ENCODE data around the gene NEK7.

Gene NEK7

GRCh38 chr1:198169672-198170071 lies 12.9 kb downstream of the NEK7 start:
- TF ChIP-seq GATA1 (IDR thresholded peaks at IDR 0.05; ENCODE audit: low read depth, low read length) (no peak), POLR2A (IDR thresholded peaks at IDR 0.05; ENCODE audit: low read length) (peak; percentile 8)
- no peak for DNase-seq

DNA sequence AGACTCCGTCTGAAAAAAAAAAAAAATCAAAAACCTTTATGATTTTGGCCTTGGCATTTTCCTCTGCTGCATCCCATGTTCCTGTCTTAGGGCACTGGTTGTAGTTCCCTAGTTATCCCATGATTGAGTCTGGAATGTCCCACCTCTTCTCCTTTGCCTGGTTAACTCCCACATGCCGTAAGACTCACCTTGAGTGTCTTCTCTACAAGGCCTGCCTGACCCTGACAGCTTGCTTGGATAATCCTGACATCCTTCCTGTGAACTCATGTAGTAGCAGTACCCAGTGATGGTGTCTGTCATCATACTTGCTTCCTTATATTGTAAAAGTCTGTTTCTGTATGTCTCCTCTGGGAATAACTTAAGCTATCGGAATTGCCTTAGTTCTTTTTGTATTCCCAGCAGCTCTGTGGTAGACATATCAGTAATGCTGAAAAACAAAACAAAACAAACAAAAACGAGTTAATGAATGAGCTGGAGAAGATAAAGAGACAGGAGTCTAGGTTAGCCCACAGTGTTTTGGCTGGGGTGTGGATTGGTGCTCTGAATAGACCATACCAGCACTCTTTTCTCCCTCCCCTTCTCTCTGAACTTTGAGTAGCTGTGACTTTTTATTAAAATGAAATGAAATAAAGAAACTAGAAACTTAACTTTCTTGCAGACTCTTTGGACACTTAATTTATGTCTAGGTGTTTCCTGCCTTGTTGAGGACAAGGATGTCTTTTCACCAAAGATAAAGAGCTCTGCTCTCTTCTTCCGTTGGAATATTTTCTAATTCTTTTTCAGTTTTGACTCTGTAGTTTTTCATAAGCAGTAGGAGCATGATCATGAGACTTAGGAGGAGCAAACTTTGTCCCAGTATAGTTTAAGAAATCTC lies 15.1 kb downstream of the NEK7 start:
- no peak for DNase-seq
- TF ChIP-seq POLR2A (IDR thresholded peaks at IDR 0.05; ENCODE audit: low read length) (no peak), GATA1 (IDR thresholded peaks at IDR 0.05; ENCODE audit: low read depth, low read length) (no peak)

DNA sequence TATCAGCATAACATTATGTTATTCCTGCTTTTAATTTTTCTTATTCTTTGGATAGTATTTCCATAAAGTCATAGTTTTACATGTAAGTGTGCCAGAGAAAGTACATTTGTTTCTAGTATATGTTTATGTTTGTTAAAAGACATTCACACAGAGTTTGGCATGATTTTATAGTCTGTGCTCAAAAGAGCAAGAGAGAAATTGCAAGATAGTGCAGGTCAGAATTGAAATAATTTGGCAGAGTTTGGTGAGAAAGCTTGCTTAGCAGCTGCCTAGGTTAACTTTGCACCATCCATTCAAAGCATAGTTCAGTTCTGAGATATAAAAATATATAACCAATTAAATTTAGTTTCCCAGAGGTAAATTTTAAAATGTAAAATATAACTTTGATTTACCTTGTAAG lies 17.0 kb downstream of the NEK7 start:
- DNase-seq = no peak
- TF ChIP-seq GATA1 (IDR thresholded peaks at IDR 0.05; ENCODE audit: low read depth, low read length) (no peak), POLR2A (IDR thresholded peaks at IDR 0.05; ENCODE audit: low read length) (no peak)

DNA sequence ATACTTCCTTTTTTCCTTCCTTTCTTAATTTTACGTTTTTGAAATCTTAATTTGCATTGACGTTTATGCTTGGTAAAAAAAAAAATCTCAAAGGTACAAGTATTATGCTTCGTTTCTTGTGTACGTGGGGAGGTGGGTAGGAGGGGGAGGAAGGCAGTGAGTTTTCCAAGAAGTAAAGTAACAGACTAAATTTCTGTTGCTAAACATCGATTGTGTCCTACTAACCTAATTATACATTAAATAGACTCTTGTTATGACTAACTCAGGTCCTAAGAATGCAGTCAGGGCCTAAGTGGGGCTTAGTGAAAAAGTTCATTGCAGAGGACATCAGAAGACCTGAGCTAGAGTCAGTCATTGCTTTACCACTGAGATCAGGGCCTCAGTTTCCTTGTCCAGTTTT lies 17.5 kb downstream of the NEK7 start:
- no peak for TF ChIP-seq GATA1 (IDR thresholded peaks at IDR 0.05; ENCODE audit: low read depth, low read length)
- no peak for TF ChIP-seq POLR2A (IDR thresholded peaks at IDR 0.05; ENCODE audit: low read length)
- DNase-seq = no peak

GRCh38 chr1:198175423-198176170 lies 18.8 kb downstream of the NEK7 start:
- DNase-seq = no peak
- TF ChIP-seq POLR2A (IDR thresholded peaks at IDR 0.05; ENCODE audit: low read length) (no peak), GATA1 (IDR thresholded peaks at IDR 0.05; ENCODE audit: low read depth, low read length) (no peak)

DNA sequence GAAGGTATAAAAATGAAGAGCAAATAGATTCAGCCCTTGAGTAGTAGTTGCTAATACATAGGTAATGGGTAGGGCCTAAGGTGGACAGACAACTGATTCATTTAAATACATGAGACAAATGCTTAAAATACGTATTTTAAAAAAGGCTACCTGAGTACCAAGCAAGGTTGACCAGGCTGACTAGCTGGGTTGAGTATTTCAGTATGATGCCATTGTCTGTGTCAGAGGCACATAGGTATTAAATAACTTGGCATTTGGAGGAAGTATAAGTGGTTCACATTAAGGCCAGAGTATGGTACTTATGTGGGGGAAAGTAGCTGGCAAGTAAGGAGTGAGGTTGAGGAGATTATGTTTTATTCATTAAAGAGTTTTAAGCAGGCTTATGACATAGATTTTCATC lies 19.4 kb downstream of the NEK7 start:
- DNase-seq = no peak
- TF ChIP-seq POLR2A (IDR thresholded peaks at IDR 0.05; ENCODE audit: low read length) (no peak), GATA1 (IDR thresholded peaks at IDR 0.05; ENCODE audit: low read depth, low read length) (no peak)

- DNase-seq = no peak
- TF ChIP-seq GATA1 (IDR thresholded peaks at IDR 0.05; ENCODE audit: low read depth, low read length) (no peak), POLR2A (IDR thresholded peaks at IDR 0.05; ENCODE audit: low read length) (no peak)
Observed at GRCh38 chr1:198177546-198177945, 20.7 kb downstream of the NEK7 start.

DNA sequence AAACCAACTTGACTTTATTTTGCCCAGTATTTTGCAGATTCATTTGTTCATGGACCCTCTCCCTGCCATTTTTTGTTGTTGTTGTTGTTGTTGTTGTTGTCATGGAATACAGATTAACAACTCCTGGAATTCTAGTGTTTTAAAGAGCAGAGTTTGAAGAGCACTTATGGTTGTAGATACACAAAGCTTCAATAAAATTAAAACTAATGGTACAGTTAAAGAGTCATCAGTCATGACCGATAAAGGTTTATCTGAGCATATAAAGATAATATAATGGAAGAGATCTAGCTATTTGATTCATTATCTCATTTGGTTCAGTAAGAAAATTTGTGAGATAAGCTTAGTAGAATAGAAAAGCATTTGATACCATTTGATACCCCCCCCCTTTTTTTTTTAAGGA lies 21.8 kb downstream of the NEK7 start:
- no peak for DNase-seq
- TF ChIP-seq POLR2A (IDR thresholded peaks at IDR 0.05; ENCODE audit: low read length) = no peak
- no peak for TF ChIP-seq GATA1 (IDR thresholded peaks at IDR 0.05; ENCODE audit: low read depth, low read length)

DNA sequence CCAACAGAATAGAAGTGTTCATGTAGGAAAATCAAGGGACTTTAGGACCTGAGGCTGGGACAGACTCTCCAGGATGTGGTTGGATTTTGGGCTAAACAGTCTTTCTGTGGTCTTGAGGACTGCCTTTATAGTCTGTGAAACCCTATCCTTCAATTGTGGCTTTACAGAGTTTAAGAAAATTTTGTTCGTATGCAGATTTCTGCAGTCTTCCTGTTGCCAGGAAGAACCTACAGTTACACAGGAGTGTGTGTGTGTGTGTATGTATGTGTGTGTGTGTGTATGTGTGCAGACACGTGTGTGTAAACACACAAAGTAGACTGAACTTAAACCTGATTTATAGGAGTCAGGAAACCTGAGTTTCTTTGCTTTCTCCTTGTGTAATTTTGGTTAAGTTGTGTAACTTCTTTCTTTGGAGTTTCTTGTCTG lies 22.8 kb downstream of the NEK7 start:
- TF ChIP-seq GATA1 (IDR thresholded peaks at IDR 0.05; ENCODE audit: low read depth, low read length) (no peak), POLR2A (IDR thresholded peaks at IDR 0.05; ENCODE audit: low read length) (no peak)
- DNase-seq = no peak

- TF ChIP-seq GATA1 (IDR thresholded peaks at IDR 0.05; ENCODE audit: low read depth, low read length) (no peak), POLR2A (IDR thresholded peaks at IDR 0.05; ENCODE audit: low read length) (no peak)
- no peak for DNase-seq
Observed at GRCh38 chr1:198183605-198184004, 26.8 kb downstream of the NEK7 start.

DNA sequence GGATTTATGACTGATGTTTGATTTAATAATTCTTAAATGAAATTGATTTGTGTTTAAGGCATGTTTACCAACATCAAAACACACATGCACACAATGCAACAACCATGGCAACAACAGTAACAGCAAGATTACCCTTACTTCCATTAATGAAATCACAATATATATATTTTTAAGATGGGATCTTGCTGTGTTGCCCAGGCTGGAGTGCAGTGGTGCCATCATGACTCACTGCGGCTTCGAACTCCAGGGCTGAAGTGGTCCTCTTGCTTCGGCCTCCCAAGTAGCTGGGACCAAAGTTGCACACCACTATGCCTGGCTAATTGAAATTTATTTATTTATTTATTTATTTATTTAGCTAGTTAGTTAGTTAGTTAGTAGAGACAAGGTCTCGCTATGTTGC lies 27.7 kb downstream of the NEK7 start:
- TF ChIP-seq GATA1 (IDR thresholded peaks at IDR 0.05; ENCODE audit: low read depth, low read length) (no peak), POLR2A (IDR thresholded peaks at IDR 0.05; ENCODE audit: low read length) (no peak)
- DNase-seq = no peak

- TF ChIP-seq POLR2A (IDR thresholded peaks at IDR 0.05; ENCODE audit: low read length) (no peak), GATA1 (IDR thresholded peaks at IDR 0.05; ENCODE audit: low read depth, low read length) (no peak)
- DNase-seq = no peak
Observed at GRCh38 chr1:198185146-198185545, 28.3 kb downstream of the NEK7 start.

- no peak for DNase-seq
- TF ChIP-seq POLR2A (IDR thresholded peaks at IDR 0.05; ENCODE audit: low read length) (no peak), GATA1 (IDR thresholded peaks at IDR 0.05; ENCODE audit: low read depth, low read length) (no peak)
Observed at GRCh38 chr1:198185759-198186158, 29.0 kb downstream of the NEK7 start.

DNA sequence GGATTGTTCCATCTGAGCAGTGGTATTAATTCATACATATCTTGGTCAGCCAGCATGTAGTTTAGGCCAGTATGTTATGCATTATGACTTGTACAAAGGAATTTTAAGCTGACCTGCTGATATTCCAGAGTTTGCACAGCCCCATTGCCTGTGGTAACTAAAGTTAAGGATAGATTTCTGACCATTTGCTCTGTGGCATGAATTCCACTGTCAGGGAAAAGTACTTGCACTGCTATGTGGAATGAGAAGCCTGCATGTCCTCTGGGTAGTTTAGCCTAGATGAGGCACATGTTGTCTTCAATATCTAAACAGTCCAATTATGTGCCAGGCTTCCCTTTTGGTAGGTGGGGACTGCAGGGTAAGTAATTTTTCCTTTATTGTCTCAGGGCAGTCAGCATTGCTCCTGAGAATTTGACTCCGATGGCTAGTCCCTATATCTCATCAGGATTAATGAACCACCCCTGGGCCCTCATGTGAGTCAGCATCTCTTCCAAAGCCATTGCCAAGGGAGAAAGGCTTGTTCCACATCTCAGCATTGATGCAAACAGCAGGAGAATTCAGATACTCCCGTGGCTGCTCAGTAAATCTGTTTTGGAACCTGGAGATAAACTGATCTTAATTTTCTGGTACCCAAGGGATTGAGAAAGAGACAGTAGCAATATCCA lies 30.2 kb downstream of the NEK7 start:
- TF ChIP-seq GATA1 (IDR thresholded peaks at IDR 0.05; ENCODE audit: low read depth, low read length) = no peak
- TF ChIP-seq POLR2A (IDR thresholded peaks at IDR 0.05; ENCODE audit: low read length) = no peak
- peak in 1 of 2 experiments; percentile 11 for DNase-seq
